C4-2B (cell line): Measurements from ENCODE around the gene RPIA.
"Not testable (repeated sequence)": the region's sequence is repeated elsewhere in the genome, so short reads cannot be mapped to it uniquely, and the experiment has no call there.

Source experiments
- ZFX ChIP-seq: fragments of 450-650 bp; IDR thresholded peaks from 2 replicates; pipeline ENCODE4 v1.6.1; 2017
- TF ChIP-seq, protein P1 (sequence below): fragments of 450-650 bp; conservative IDR thresholded peaks from 2 replicates; pipeline ENCODE4 v1.5.1; 2017; ENCODE audit warnings: mild to moderate bottlenecking

DNA sequence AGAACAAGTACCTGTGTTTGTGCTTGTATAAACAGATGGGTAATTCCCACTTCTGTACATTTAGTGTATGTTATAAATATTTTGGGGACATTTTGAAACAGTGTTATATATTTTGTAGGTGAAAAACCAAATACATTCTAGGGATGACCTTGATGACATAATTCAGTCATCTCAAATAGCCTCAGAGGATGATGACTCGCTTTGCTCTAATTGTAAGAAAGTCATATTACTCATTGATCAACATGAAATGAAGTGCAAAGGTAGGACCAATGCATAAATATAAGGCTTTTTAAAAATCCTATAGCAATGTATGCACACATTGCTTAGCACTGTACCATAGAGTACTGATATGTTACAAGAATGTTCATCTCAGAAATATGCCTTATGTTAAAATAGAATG, 105.7 kb downstream of the RPIA start:
- TF ChIP-seq, protein P1, sequence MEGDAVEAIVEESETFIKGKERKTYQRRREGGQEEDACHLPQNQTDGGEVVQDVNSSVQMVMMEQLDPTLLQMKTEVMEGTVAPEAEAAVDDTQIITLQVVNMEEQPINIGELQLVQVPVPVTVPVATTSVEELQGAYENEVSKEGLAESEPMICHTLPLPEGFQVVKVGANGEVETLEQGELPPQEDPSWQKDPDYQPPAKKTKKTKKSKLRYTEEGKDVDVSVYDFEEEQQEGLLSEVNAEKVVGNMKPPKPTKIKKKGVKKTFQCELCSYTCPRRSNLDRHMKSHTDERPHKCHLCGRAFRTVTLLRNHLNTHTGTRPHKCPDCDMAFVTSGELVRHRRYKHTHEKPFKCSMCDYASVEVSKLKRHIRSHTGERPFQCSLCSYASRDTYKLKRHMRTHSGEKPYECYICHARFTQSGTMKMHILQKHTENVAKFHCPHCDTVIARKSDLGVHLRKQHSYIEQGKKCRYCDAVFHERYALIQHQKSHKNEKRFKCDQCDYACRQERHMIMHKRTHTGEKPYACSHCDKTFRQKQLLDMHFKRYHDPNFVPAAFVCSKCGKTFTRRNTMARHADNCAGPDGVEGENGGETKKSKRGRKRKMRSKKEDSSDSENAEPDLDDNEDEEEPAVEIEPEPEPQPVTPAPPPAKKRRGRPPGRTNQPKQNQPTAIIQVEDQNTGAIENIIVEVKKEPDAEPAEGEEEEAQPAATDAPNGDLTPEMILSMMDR: not testable (repeated sequence)
- not testable (repeated sequence) for TF ChIP-seq ZFX
